ENCODE results near the gene MRGPRD. TPM values are rescaled to one million over a fixed set of nuclear protein-coding genes. Genes with fewer than 3 reads are reported as not detected.
A peak's percentile ranks its signal among the peaks of the same experiment; 100 is the strongest.

The MRGPRD gene
- total and polyA plus RNA-seq, 9 donors = not detected

DNA sequence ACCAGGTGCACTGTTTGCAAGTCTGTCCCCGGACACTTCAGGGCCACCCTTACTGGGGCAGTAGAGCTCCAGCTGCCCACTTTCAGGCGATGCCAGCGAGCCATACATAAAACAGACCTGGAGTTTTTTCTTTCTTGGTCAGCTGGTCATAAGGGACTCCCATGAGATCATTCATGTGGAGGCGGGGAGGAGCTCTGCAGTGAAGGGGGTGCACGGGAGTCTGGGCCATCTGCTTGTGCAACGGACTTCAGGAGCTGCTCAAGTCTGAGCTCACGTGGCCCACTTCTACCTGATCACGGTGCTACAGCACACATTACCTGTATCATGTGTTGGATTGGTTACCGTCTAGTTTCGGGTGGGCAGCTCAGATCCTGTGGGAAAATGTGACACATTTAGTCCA lies 41.5 kb upstream of the MRGPRD start:
- no peak for DNase-seq
- TF ChIP-seq EP300 (IDR thresholded peaks at IDR 0.05) (no peak), POLR2A (IDR thresholded peaks at IDR 0.05) (no peak)
- TF ChIP-seq, protein P1, sequence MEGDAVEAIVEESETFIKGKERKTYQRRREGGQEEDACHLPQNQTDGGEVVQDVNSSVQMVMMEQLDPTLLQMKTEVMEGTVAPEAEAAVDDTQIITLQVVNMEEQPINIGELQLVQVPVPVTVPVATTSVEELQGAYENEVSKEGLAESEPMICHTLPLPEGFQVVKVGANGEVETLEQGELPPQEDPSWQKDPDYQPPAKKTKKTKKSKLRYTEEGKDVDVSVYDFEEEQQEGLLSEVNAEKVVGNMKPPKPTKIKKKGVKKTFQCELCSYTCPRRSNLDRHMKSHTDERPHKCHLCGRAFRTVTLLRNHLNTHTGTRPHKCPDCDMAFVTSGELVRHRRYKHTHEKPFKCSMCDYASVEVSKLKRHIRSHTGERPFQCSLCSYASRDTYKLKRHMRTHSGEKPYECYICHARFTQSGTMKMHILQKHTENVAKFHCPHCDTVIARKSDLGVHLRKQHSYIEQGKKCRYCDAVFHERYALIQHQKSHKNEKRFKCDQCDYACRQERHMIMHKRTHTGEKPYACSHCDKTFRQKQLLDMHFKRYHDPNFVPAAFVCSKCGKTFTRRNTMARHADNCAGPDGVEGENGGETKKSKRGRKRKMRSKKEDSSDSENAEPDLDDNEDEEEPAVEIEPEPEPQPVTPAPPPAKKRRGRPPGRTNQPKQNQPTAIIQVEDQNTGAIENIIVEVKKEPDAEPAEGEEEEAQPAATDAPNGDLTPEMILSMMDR (IDR thresholded peaks at IDR 0.05) = no peak
- Histone ChIP-seq H3K27ac (no peak overlapping the region), H3K36me3 (no peaks in the 10 kb centered on the region), H3K4me3 (no peak overlapping the region), H3K9me3 (no peaks in the 10 kb centered on the region), H3K4me1 (ENCODE audit: insufficient read depth) (no peaks in the 10 kb centered on the region), H3K27me3 (no peaks in the 10 kb centered on the region)
- WGBS, 3 donors = 57 to 73% (median 65%) methylated on average over 10 of the region's 10 CpGs
- intact Hi-C loops (cut with DNase I) = no loop called here

DNA sequence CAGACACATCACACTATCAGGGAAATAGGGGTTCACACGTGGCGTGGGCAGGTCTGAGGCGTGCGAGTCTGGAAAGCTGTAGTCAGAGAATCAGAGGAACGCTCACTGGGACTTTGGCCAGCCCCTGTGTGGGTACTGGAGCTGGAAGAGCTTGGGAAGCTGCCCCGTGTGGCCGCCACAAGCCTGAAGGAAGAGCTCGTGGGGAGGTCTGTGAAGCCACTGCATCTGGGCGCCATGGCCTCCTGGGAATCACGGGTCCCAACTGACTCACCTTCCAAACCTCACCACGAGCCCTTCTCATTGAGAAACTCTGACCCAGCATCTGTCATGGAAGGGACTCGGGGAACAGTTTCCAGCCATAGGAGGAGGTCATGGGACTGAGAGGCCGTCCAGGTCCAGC lies 38.1 kb upstream of the MRGPRD start:
- Histone ChIP-seq H3K4me3 (no peak overlapping the region), H3K27me3 (no peaks in the 10 kb centered on the region), H3K27ac (peak overlapping the region in 1 of 2 donors; percentile 15), H3K9me3 (no peaks in the 10 kb centered on the region), H3K36me3 (no peaks in the 10 kb centered on the region), H3K4me1 (ENCODE audit: insufficient read depth) (peaks cover 11% of the 10 kb centered on the region)
- WGBS, 3 donors = 36 to 55% (median 48%) methylated on average over 13 of the region's 13 CpGs
- TF ChIP-seq, protein P1 (IDR thresholded peaks at IDR 0.05) = no peak
- TF ChIP-seq EP300 (IDR thresholded peaks at IDR 0.05) = no peak
- TF ChIP-seq POLR2A (IDR thresholded peaks at IDR 0.05) = no peak
- DNase-seq = peak in 3 of 5 donors; percentile 50 to 74 (median 51)
- intact Hi-C loops (cut with DNase I) = loop anchor here in 1 of 4 donors (10.0 kb wide), 1 partner anchor 174 kb away; the partner anchor contains the start of gene CPT1A

DNA sequence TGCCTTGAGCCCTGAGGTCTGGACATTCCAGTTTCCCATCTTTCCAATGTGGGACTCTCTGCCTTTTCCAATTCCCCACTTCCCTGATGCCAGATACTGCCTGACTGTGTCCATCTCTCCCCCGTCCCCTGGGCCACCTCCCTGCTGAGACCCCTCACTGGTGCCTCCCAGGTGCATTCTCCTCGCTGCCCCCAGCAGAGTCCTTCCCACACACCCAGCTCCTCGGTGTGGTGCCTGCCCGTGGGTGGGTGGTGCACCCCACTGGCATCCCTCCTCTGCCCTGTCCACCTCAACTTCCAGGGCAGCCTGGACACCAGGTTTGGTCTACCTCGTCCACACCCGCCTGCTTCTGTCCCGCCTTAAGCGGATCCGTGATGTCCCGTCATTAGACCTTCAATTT lies 37.2 kb upstream of the MRGPRD start:
- Histone ChIP-seq H3K4me3 (no peak overlapping the region), H3K36me3 (no peaks in the 10 kb centered on the region), H3K4me1 (ENCODE audit: insufficient read depth) (peaks cover 11% of the 10 kb centered on the region), H3K9me3 (no peaks in the 10 kb centered on the region), H3K27ac (no peak overlapping the region), H3K27me3 (no peaks in the 10 kb centered on the region)
- 87 to 95% (median 90%) methylated on average over 10 of the region's 10 CpGs for WGBS, 3 donors
- intact Hi-C loops (cut with DNase I) = loop anchor here in 1 of 4 donors (10.0 kb wide), 1 partner anchor 173 kb away; the partner anchor contains the start of gene CPT1A
- no peak for DNase-seq
- TF ChIP-seq, protein P1 (IDR thresholded peaks at IDR 0.05) = no peak
- TF ChIP-seq EP300 (IDR thresholded peaks at IDR 0.05) = no peak
- TF ChIP-seq POLR2A (IDR thresholded peaks at IDR 0.05) = no peak

DNA sequence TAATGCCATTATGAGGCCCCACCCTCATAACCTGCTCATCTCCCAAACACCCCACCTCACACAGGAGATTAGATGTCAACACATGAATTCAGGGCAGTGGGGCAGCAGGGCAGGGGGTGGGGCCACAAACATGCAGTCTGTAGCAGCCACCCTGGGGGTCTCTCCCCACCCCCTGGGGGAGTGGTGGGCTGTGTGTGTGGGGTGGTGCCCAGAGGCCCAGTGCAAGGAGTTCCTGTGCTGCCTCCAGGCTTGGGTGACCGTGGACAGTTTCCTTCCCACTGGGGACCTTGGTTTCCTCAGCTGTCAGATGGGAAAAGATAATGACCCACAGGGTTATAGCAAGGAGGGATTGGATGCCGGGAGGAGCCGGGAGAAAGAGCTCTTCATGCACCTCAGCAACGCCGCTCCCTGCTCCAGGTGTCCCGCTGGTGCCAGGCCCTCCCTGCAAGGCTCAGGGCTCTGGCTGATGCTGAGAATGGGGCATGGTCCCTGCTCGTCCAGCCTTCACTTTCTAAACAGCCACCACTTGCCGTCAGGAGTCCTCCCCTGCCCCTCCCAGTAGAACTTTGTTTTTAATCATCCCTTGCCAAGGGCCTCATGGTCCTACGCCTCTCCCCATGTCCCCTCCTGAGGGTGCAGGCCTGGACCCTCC lies 34.2 kb upstream of the MRGPRD start:
- Histone ChIP-seq H3K36me3 (no peaks in the 10 kb centered on the region), H3K4me1 (ENCODE audit: insufficient read depth) (peaks cover 18% of the 10 kb centered on the region), H3K27ac (peak overlapping the region; percentile 86 to 90), H3K9me3 (no peaks in the 10 kb centered on the region), H3K4me3 (no peak overlapping the region), H3K27me3 (no peaks in the 10 kb centered on the region)
- 50 to 66% (median 57%) methylated on average over 9 of the region's 9 CpGs for WGBS, 3 donors
- intact Hi-C loops (cut with DNase I) = loop anchor here (5.0 to 10.0 kb wide), 3 partner anchors 32 to 170 kb away; partner anchors contain the start of genes TPCN2 (in 3 of the 4) and CPT1A (in 1 of the 4)
- DNase-seq = peak in 4 of 5 donors; percentile 31 to 64 (median 48)
- TF ChIP-seq POLR2A (IDR thresholded peaks at IDR 0.05) = no peak
- TF ChIP-seq, protein P1 (IDR thresholded peaks at IDR 0.05) = no peak
- TF ChIP-seq EP300 (IDR thresholded peaks at IDR 0.05) = no peak
